ENCODE measurements around the gene SPATA33.

SPATA33 gene

GRCh38 chr16:89716493-89716892, 58.9 kb downstream of the SPATA33 start:
- no peak for TF ChIP-seq CTCF (IDR thresholded peaks at IDR 0.05; ENCODE audit: control insufficient read depth, extremely low read depth, insufficient read depth)
- DNase-seq (ENCODE audit: low read depth) = no peak
- H3K4me3 ChIP-seq (ENCODE audit: low read depth, low read length) = no peak overlapping the region

GRCh38 chr16:89716916-89717687, 59.5 kb downstream of the SPATA33 start:
- DNase-seq (ENCODE audit: low read depth) = no peak
- TF ChIP-seq CTCF (IDR thresholded peaks at IDR 0.05; ENCODE audit: control insufficient read depth, extremely low read depth, insufficient read depth) = no peak
- no peak overlapping the region for H3K4me3 ChIP-seq (ENCODE audit: low read depth, low read length)

GRCh38 chr16:89717688-89718505, 60.3 kb downstream of the SPATA33 start:
- TF ChIP-seq CTCF (IDR thresholded peaks at IDR 0.05; ENCODE audit: control insufficient read depth, extremely low read depth, insufficient read depth) = no peak
- no peak for DNase-seq (ENCODE audit: low read depth)
- no peak overlapping the region for H3K4me3 ChIP-seq (ENCODE audit: low read depth, low read length)

All from LNCaP clone FGC (cell line).